MCF 10A (cell line): ENCODE measurements around the gene MET. TPM values are rescaled to one million over a fixed set of nuclear protein-coding genes. Genes with fewer than 3 reads are reported as not detected.

ENCODE experiments used
- BruUV-seq: library from RNA; stranded (reverse); fragments of 400-500 nt; replicated peaks from 2 replicates; lab custom pipeline; 2021; lab: Mats Ljungman, UMichigan
- CTCF ChIA-PET: fragments of 300-600 bp; sonication (Branson Sonifier 250); formaldehyde crosslinking; extraction: SDS; loops from one replicate; lab custom pipeline; 2021; ENCODE audit warnings: antibody characterized with exemption, inconsistent platforms; lab: Yijun Ruan, JAX
- POLR2A ChIA-PET: fragments of 300-600, 350-650 bp; sonication (Branson Sonifier 250); formaldehyde crosslinking; extraction: SDS; loops from one replicate; lab custom pipeline; 2020; ENCODE audit warnings: antibody characterized with exemption, inconsistent platforms; lab: Yijun Ruan, JAX
- DNase-seq: peaks from one replicate; pipeline ENCODE4 v3.0.0-alpha.2; 2018; ENCODE audit not compliant: unreplicated experiment
- H3K27ac Mint-ChIP-seq: one replicate; pipeline ENCODE4 v1.8.0; 2022; ENCODE audit warnings: mild to moderate bottlenecking, low read depth, mixed read lengths; ENCODE audit not compliant: unreplicated experiment
- H3K27me3 Mint-ChIP-seq: one replicate; pipeline ENCODE4 v1.8.0; 2022; ENCODE audit warnings: mixed read lengths; ENCODE audit not compliant: insufficient read depth, unreplicated experiment
- H3K36me3 Mint-ChIP-seq: one replicate; pipeline ENCODE4 v1.8.0; 2022; ENCODE audit warnings: mild to moderate bottlenecking, moderate library complexity, mixed read lengths; ENCODE audit not compliant: insufficient read depth, unreplicated experiment
- H3K4me1 Mint-ChIP-seq: one replicate; pipeline ENCODE4 v1.8.0; 2022; ENCODE audit warnings: mixed read lengths; ENCODE audit not compliant: insufficient read depth, unreplicated experiment
- H3K4me3 Mint-ChIP-seq: one replicate; pipeline ENCODE4 v1.8.0; 2022; ENCODE audit warnings: mild to moderate bottlenecking, moderate library complexity, mixed read lengths; ENCODE audit not compliant: unreplicated experiment
- H3K9me3 Mint-ChIP-seq: one replicate; pipeline ENCODE4 v1.8.0; 2022; ENCODE audit warnings: mixed read lengths; ENCODE audit not compliant: unreplicated experiment
- CTCF ChIP-seq: fragments of 200-600 bp; IDR thresholded peaks from one replicate; pipeline ENCODE4 v1.8.0; 2022; ENCODE audit warnings: antibody characterized with exemption, mild to moderate bottlenecking; ENCODE audit not compliant: unreplicated experiment
- intact Hi-C: fragments of 100-400 bp; cut with micrococcal nuclease; formaldehyde crosslinking; loops from 2 replicates; pipeline ENCODE4 v1.14.1; 2022
- total RNA-seq: library from RNA; stranded (reverse); gene quantifications from 2 replicates; pipeline ENCODE4 v1.2.3, GENCODE V29; 2022

MET gene
- total RNA-seq, 1 experiment from 2014 or later: 129 TPM

GRCh38 chr7:116772423-116772863 lies 100.4 kb downstream of the MET start:
- TF ChIP-seq CTCF: no peak
- Mint-ChIP-seq H3K9me3 (no peaks in the 10 kb centered on the region), H3K27me3 (no peaks in the 10 kb centered on the region), H3K27ac (peak overlapping the region; percentile 35), H3K4me1 (peaks cover 6% of the 10 kb centered on the region), H3K36me3 (peaks cover 69% of the 10 kb centered on the region), H3K4me3 (no peak overlapping the region)
- intact Hi-C loops: no loop called here
- no TSS peak for BruUV-seq
- POLR2A ChIA-PET: interaction anchor here (0.7 to 1.9 kb wide), 6 partner anchors 10 to 100 kb away, joined by 3 to 6 read pairs (median 4); no protein-coding TSS in a partner anchor
- CTCF ChIA-PET: interaction anchor here (0.6 to 0.9 kb wide), 4 partner anchors 19 to 600 kb away, joined by 3 to 4 read pairs (median 4); no protein-coding TSS in a partner anchor
- DNase-seq: peak; percentile 41

- H3K27ac Mint-ChIP-seq: peak overlapping the region; percentile 57
- BruUV-seq: no TSS peak
- ChIA-PET CTCF (interaction anchor here (0.6 to 0.9 kb wide), 4 partner anchors 20 to 601 kb away, joined by 3 to 4 read pairs (median 3); no protein-coding TSS in a partner anchor), POLR2A (interaction anchor here (0.5 to 0.9 kb wide), 2 partner anchors 33 to 139 kb away, joined by 3 read pairs; no protein-coding TSS in a partner anchor)
- H3K4me1 Mint-ChIP-seq: peaks cover 6% of the 10 kb centered on the region
- no peak for TF ChIP-seq CTCF
- H3K36me3 Mint-ChIP-seq: peaks cover 73% of the 10 kb centered on the region
- no peak for DNase-seq
- intact Hi-C loops: no loop called here
- H3K4me3 Mint-ChIP-seq: no peak overlapping the region
- no peaks in the 10 kb centered on the region for H3K27me3 Mint-ChIP-seq
- no peaks in the 10 kb centered on the region for H3K9me3 Mint-ChIP-seq
Observed at GRCh38 chr7:116772926-116773749, 101.1 kb downstream of the MET start.

- TF ChIP-seq CTCF: no peak
- H3K27ac Mint-ChIP-seq: peak overlapping the region; percentile 57
- H3K4me3 Mint-ChIP-seq: no peak overlapping the region
- H3K9me3 Mint-ChIP-seq: no peaks in the 10 kb centered on the region
- H3K36me3 Mint-ChIP-seq: peaks cover 77% of the 10 kb centered on the region
- POLR2A ChIA-PET: interaction anchor here (0.8 to 5.8 kb wide), 15 partner anchors 16 to 184 kb away, joined by 3 to 63 read pairs (median 3); partner anchors contain the start of gene MET
- H3K4me1 Mint-ChIP-seq: peaks cover 13% of the 10 kb centered on the region
- CTCF ChIA-PET: interaction anchor here (0.7 to 2.1 kb wide), 8 partner anchors 16 to 182 kb away, joined by 3 to 6 read pairs (median 3); no protein-coding TSS in a partner anchor
- H3K27me3 Mint-ChIP-seq: no peaks in the 10 kb centered on the region
- BruUV-seq: no TSS peak
- DNase-seq: no peak
- intact Hi-C loops: loop anchor here (2.0 kb wide), 1 partner anchor 103 kb away; the partner anchor contains the start of gene MET
Observed at GRCh38 chr7:116776046-116776445, 104.0 kb downstream of the MET start.
